ENCODE results near the gene SORBS1.

SORBS1 gene

GRCh38 chr10:95295031-95295755, 266.0 kb downstream of the SORBS1 start:
- peaks cover 18 to 27% of the 10 kb centered on the region in 2 donors for H3K4me1 ChIP-seq (ENCODE audit: control insufficient read depth in 2 of 2, insufficient read depth in 2 of 2, low read length in 2 of 2)
- no peaks in the 10 kb centered on the region for H3K27me3 ChIP-seq (ENCODE audit: control insufficient read depth in 2 of 2, insufficient read depth in 2 of 2, low read length in 2 of 2)
- peak overlapping the region; percentile 63 to 65 for H3K4me3 ChIP-seq (ENCODE audit: low read length in 2 of 2)
- no peaks in the 10 kb centered on the region for H3K36me3 ChIP-seq (ENCODE audit: control insufficient read depth in 2 of 2, insufficient read depth in 2 of 2, low read length in 2 of 2)
- peak overlapping the region; percentile 66 to 74 for H3K9ac ChIP-seq (ENCODE audit: low read depth in 1 of 2, low read length in 2 of 2)
- peak overlapping the region; percentile 75 to 88 for H3K27ac ChIP-seq (ENCODE audit: low read depth in 2 of 2, low read length in 2 of 2)
- no peaks in the 10 kb centered on the region for H3K9me3 ChIP-seq (ENCODE audit: control insufficient read depth in 2 of 2, low read length in 2 of 2)

GRCh38 chr10:95293631-95294030, 267.5 kb downstream of the SORBS1 start:
- peak overlapping the region in 1 of 2 donors; percentile 48 for H3K27ac ChIP-seq (ENCODE audit: low read depth in 2 of 2, low read length in 2 of 2)
- no peaks in the 10 kb centered on the region for H3K36me3 ChIP-seq (ENCODE audit: control insufficient read depth in 2 of 2, insufficient read depth in 2 of 2, low read length in 2 of 2)
- no peak overlapping the region for H3K4me3 ChIP-seq (ENCODE audit: low read length in 2 of 2)
- H3K27me3 ChIP-seq (ENCODE audit: control insufficient read depth in 2 of 2, insufficient read depth in 2 of 2, low read length in 2 of 2): no peaks in the 10 kb centered on the region
- H3K9ac ChIP-seq (ENCODE audit: low read depth in 1 of 2, low read length in 2 of 2): no peak overlapping the region
- no peaks in the 10 kb centered on the region for H3K9me3 ChIP-seq (ENCODE audit: control insufficient read depth in 2 of 2, low read length in 2 of 2)
- peaks cover 24 to 33% of the 10 kb centered on the region in 2 donors for H3K4me1 ChIP-seq (ENCODE audit: control insufficient read depth in 2 of 2, insufficient read depth in 2 of 2, low read length in 2 of 2)

GRCh38 chr10:95291365-95292039, 269.7 kb downstream of the SORBS1 start:
- Histone ChIP-seq H3K4me3 (ENCODE audit: low read length in 2 of 2) (peak overlapping the region; percentile 73 to 96), H3K27ac (ENCODE audit: low read depth in 2 of 2, low read length in 2 of 2) (peak overlapping the region; percentile 82 to 94), H3K9ac (ENCODE audit: low read depth in 1 of 2, low read length in 2 of 2) (peak overlapping the region; percentile 70 to 80), H3K36me3 (ENCODE audit: control insufficient read depth in 2 of 2, insufficient read depth in 2 of 2, low read length in 2 of 2) (no peaks in the 10 kb centered on the region), H3K4me1 (ENCODE audit: control insufficient read depth in 2 of 2, insufficient read depth in 2 of 2, low read length in 2 of 2) (peaks cover 37 to 50% of the 10 kb centered on the region in 2 donors), H3K27me3 (ENCODE audit: control insufficient read depth in 2 of 2, insufficient read depth in 2 of 2, low read length in 2 of 2) (no peaks in the 10 kb centered on the region), H3K9me3 (ENCODE audit: control insufficient read depth in 2 of 2, low read length in 2 of 2) (no peaks in the 10 kb centered on the region)

GRCh38 chr10:95290461-95291364, 270.5 kb downstream of the SORBS1 start, which contains the start of gene PDLIM1:
Gene PDLIM1, minus strand, starts transcription at chr10:95291003. Its CDS starts 88 bp downstream, at chr10:95290915.
- H3K27ac ChIP-seq (ENCODE audit: low read depth in 2 of 2, low read length in 2 of 2): peak within 1 kb of the TSS; percentile 94 to 96
- H3K36me3 ChIP-seq (ENCODE audit: control insufficient read depth in 2 of 2, insufficient read depth in 2 of 2, low read length in 2 of 2): no peaks in the 10 kb centered on the region
- H3K9me3 ChIP-seq (ENCODE audit: control insufficient read depth in 2 of 2, low read length in 2 of 2): no peaks in the 10 kb centered on the region
- H3K4me3 ChIP-seq (ENCODE audit: low read length in 2 of 2): peak within 1 kb of the TSS; percentile 85 to 96
- peaks cover 40 to 51% of the 10 kb centered on the region in 2 donors for H3K4me1 ChIP-seq (ENCODE audit: control insufficient read depth in 2 of 2, insufficient read depth in 2 of 2, low read length in 2 of 2)
- peak within 1 kb of the TSS; percentile 98 for H3K9ac ChIP-seq (ENCODE audit: low read depth in 1 of 2, low read length in 2 of 2)
- H3K27me3 ChIP-seq (ENCODE audit: control insufficient read depth in 2 of 2, insufficient read depth in 2 of 2, low read length in 2 of 2): no peaks in the 10 kb centered on the region

GRCh38 chr10:95289921-95290421, 271.2 kb downstream of the SORBS1 start:
- Histone ChIP-seq H3K4me3 (ENCODE audit: low read length in 2 of 2) (peak overlapping the region; percentile 85 to 96), H3K9ac (ENCODE audit: low read depth in 1 of 2, low read length in 2 of 2) (peak overlapping the region; percentile 98), H3K27ac (ENCODE audit: low read depth in 2 of 2, low read length in 2 of 2) (peak overlapping the region; percentile 94 to 96), H3K4me1 (ENCODE audit: control insufficient read depth in 2 of 2, insufficient read depth in 2 of 2, low read length in 2 of 2) (peaks cover 34 to 51% of the 10 kb centered on the region in 2 donors), H3K27me3 (ENCODE audit: control insufficient read depth in 2 of 2, insufficient read depth in 2 of 2, low read length in 2 of 2) (no peaks in the 10 kb centered on the region), H3K36me3 (ENCODE audit: control insufficient read depth in 2 of 2, insufficient read depth in 2 of 2, low read length in 2 of 2) (no peaks in the 10 kb centered on the region), H3K9me3 (ENCODE audit: control insufficient read depth in 2 of 2, low read length in 2 of 2) (no peaks in the 10 kb centered on the region)

- Histone ChIP-seq H3K4me3 (ENCODE audit: low read length in 2 of 2) (peak overlapping the region; percentile 85 to 96), H3K36me3 (ENCODE audit: control insufficient read depth in 2 of 2, insufficient read depth in 2 of 2, low read length in 2 of 2) (no peaks in the 10 kb centered on the region), H3K9me3 (ENCODE audit: control insufficient read depth in 2 of 2, low read length in 2 of 2) (no peaks in the 10 kb centered on the region), H3K9ac (ENCODE audit: low read depth in 1 of 2, low read length in 2 of 2) (peak overlapping the region; percentile 98), H3K27ac (ENCODE audit: low read depth in 2 of 2, low read length in 2 of 2) (peak overlapping the region; percentile 94 to 96), H3K27me3 (ENCODE audit: control insufficient read depth in 2 of 2, insufficient read depth in 2 of 2, low read length in 2 of 2) (no peaks in the 10 kb centered on the region), H3K4me1 (ENCODE audit: control insufficient read depth in 2 of 2, insufficient read depth in 2 of 2, low read length in 2 of 2) (peaks cover 28 to 50% of the 10 kb centered on the region in 2 donors)
These were observed 271.9 kb downstream of the SORBS1 start for GRCh38 chr10:95289003-95289920.

- Histone ChIP-seq H3K9ac (ENCODE audit: low read depth in 1 of 2, low read length in 2 of 2) (peak overlapping the region; percentile 98), H3K27me3 (ENCODE audit: control insufficient read depth in 2 of 2, insufficient read depth in 2 of 2, low read length in 2 of 2) (no peaks in the 10 kb centered on the region), H3K36me3 (ENCODE audit: control insufficient read depth in 2 of 2, insufficient read depth in 2 of 2, low read length in 2 of 2) (peaks cover 0 to 2% of the 10 kb centered on the region in 2 donors), H3K27ac (ENCODE audit: low read depth in 2 of 2, low read length in 2 of 2) (peak overlapping the region; percentile 94 to 96), H3K4me3 (ENCODE audit: low read length in 2 of 2) (peak overlapping the region; percentile 85 to 96), H3K9me3 (ENCODE audit: control insufficient read depth in 2 of 2, low read length in 2 of 2) (no peaks in the 10 kb centered on the region), H3K4me1 (ENCODE audit: control insufficient read depth in 2 of 2, insufficient read depth in 2 of 2, low read length in 2 of 2) (peaks cover 37 to 52% of the 10 kb centered on the region in 2 donors)
These were observed 272.9 kb downstream of the SORBS1 start for GRCh38 chr10:95288303-95288702.

- H3K27me3 ChIP-seq (ENCODE audit: control insufficient read depth in 2 of 2, insufficient read depth in 2 of 2, low read length in 2 of 2): no peaks in the 10 kb centered on the region
- H3K4me3 ChIP-seq (ENCODE audit: low read length in 2 of 2): peak overlapping the region; percentile 33 to 85
- peak overlapping the region; percentile 71 to 73 for H3K27ac ChIP-seq (ENCODE audit: low read depth in 2 of 2, low read length in 2 of 2)
- H3K4me1 ChIP-seq (ENCODE audit: control insufficient read depth in 2 of 2, insufficient read depth in 2 of 2, low read length in 2 of 2): peaks cover 45 to 57% of the 10 kb centered on the region in 2 donors
- H3K36me3 ChIP-seq (ENCODE audit: control insufficient read depth in 2 of 2, insufficient read depth in 2 of 2, low read length in 2 of 2): peaks cover 0 to 3% of the 10 kb centered on the region in 2 donors
- H3K9ac ChIP-seq (ENCODE audit: low read depth in 1 of 2, low read length in 2 of 2): peak overlapping the region; percentile 20 to 60
- H3K9me3 ChIP-seq (ENCODE audit: control insufficient read depth in 2 of 2, low read length in 2 of 2): no peaks in the 10 kb centered on the region
These were observed 273.9 kb downstream of the SORBS1 start for GRCh38 chr10:95287281-95287680.

- H3K27ac ChIP-seq (ENCODE audit: low read depth in 2 of 2, low read length in 2 of 2): peak overlapping the region; percentile 71 to 73
- H3K9me3 ChIP-seq (ENCODE audit: control insufficient read depth in 2 of 2, low read length in 2 of 2): no peaks in the 10 kb centered on the region
- peaks cover 51 to 61% of the 10 kb centered on the region in 2 donors for H3K4me1 ChIP-seq (ENCODE audit: control insufficient read depth in 2 of 2, insufficient read depth in 2 of 2, low read length in 2 of 2)
- peaks cover 0 to 3% of the 10 kb centered on the region in 2 donors for H3K36me3 ChIP-seq (ENCODE audit: control insufficient read depth in 2 of 2, insufficient read depth in 2 of 2, low read length in 2 of 2)
- H3K27me3 ChIP-seq (ENCODE audit: control insufficient read depth in 2 of 2, insufficient read depth in 2 of 2, low read length in 2 of 2): no peaks in the 10 kb centered on the region
- H3K4me3 ChIP-seq (ENCODE audit: low read length in 2 of 2): peak overlapping the region in 1 of 2 donors; percentile 85
- H3K9ac ChIP-seq (ENCODE audit: low read depth in 1 of 2, low read length in 2 of 2): peak overlapping the region; percentile 20 to 38
These were observed 274.5 kb downstream of the SORBS1 start for GRCh38 chr10:95286707-95287106.

Measured in mucosa of rectum (tissue), 2 donors.